Chondrocyte (in vitro differentiated cells): ENCODE results near the gene KAT2A. TPM values are rescaled to one million over a fixed set of nuclear protein-coding genes. Genes with fewer than 3 reads are reported as not detected.

ENCODE experiments used
- DNase-seq: peaks from one replicate; pipeline ENCODE4 v3.0.0; 2021; ENCODE audit warnings: mixed read lengths, low spot score
- H3K27ac Mint-ChIP-seq: one replicate; pipeline ENCODE4 v1.8.0; 2021; ENCODE audit warnings: mild to moderate bottlenecking, moderate library complexity, mixed read lengths; ENCODE audit not compliant: unreplicated experiment
- H3K27me3 Mint-ChIP-seq: 2 replicates; pipeline ENCODE4 v1.8.0; 2021; ENCODE audit warnings: low read depth, mixed read lengths
- H3K36me3 Mint-ChIP-seq: 2 replicates; pipeline ENCODE4 v1.8.0; 2021; ENCODE audit warnings: low read depth, mixed read lengths
- H3K4me1 Mint-ChIP-seq: 2 replicates; pipeline ENCODE4 v1.8.0; 2021; ENCODE audit warnings: low read depth, mild to moderate bottlenecking, mixed read lengths
- H3K4me3 Mint-ChIP-seq: one replicate; pipeline ENCODE4 v1.8.0; 2021; ENCODE audit warnings: mild to moderate bottlenecking, moderate library complexity, mixed read lengths; ENCODE audit not compliant: unreplicated experiment
- H3K9me3 Mint-ChIP-seq: 2 replicates; pipeline ENCODE4 v1.8.0; 2021; ENCODE audit warnings: low read depth, mixed read lengths
- CTCF ChIP-seq: fragments of 200-600 bp; sonication (generic); IDR thresholded peaks from 2 replicates; pipeline ENCODE4 v1.5.0; 2021; ENCODE audit warnings: antibody characterized with exemption, mild to moderate bottlenecking, moderate library complexity
- total RNA-seq: library from RNA; stranded (reverse); gene quantifications from 3 replicates; pipeline ENCODE4 v1.2.1, GENCODE V29; 2021

The KAT2A gene
- total RNA-seq, 1 donor from 2014 or later, result 22.3 TPM

GRCh38 chr17:42090964-42091790 is 30.0 kb downstream of the KAT2A start:
- no peak overlapping the region for H3K27ac Mint-ChIP-seq
- H3K27me3 Mint-ChIP-seq, result peaks cover 9% of the 10 kb centered on the region
- H3K9me3 Mint-ChIP-seq, result no peaks in the 10 kb centered on the region
- DNase-seq, result no peak
- H3K4me3 Mint-ChIP-seq, result no peak overlapping the region
- H3K4me1 Mint-ChIP-seq, result peaks cover 4% of the 10 kb centered on the region
- H3K36me3 Mint-ChIP-seq, result no peaks in the 10 kb centered on the region
- no peak for TF ChIP-seq CTCF

- Mint-ChIP-seq H3K27me3 (peaks cover 4% of the 10 kb centered on the region), H3K36me3 (no peaks in the 10 kb centered on the region), H3K9me3 (no peaks in the 10 kb centered on the region), H3K27ac (no peak overlapping the region), H3K4me1 (peaks cover 4% of the 10 kb centered on the region), H3K4me3 (no peak overlapping the region)
- no peak for TF ChIP-seq CTCF
- no peak for DNase-seq
Measured at GRCh38 chr17:42088736-42089135, 32.4 kb downstream of the KAT2A start.

GRCh38 chr17:42087736-42088705 is 33.1 kb downstream of the KAT2A start:
- H3K4me1 Mint-ChIP-seq, result peaks cover 4% of the 10 kb centered on the region
- no peak overlapping the region for H3K4me3 Mint-ChIP-seq
- peaks cover 4% of the 10 kb centered on the region for H3K27me3 Mint-ChIP-seq
- DNase-seq, result no peak
- H3K9me3 Mint-ChIP-seq, result no peaks in the 10 kb centered on the region
- no peak for TF ChIP-seq CTCF
- H3K36me3 Mint-ChIP-seq, result no peaks in the 10 kb centered on the region
- H3K27ac Mint-ChIP-seq, result no peak overlapping the region

- Mint-ChIP-seq H3K4me1 (no peaks in the 10 kb centered on the region), H3K27ac (no peak overlapping the region), H3K36me3 (no peaks in the 10 kb centered on the region), H3K4me3 (no peak overlapping the region), H3K9me3 (no peaks in the 10 kb centered on the region), H3K27me3 (peaks cover 4% of the 10 kb centered on the region)
- TF ChIP-seq CTCF, result no peak
- no peak for DNase-seq
Measured at GRCh38 chr17:42087042-42087701, 34.0 kb downstream of the KAT2A start.
